Dedifferentiated amniotic fluid mesenchymal stem cell (primary cell): Measurements from ENCODE around the gene PPP1R26.

Experiments used
- DNase-seq: peaks from one replicate; pipeline ENCODE4 v3.0.0-alpha.2; 2016; ENCODE audit errors: extremely low spot score

Gene PPP1R26

DNA sequence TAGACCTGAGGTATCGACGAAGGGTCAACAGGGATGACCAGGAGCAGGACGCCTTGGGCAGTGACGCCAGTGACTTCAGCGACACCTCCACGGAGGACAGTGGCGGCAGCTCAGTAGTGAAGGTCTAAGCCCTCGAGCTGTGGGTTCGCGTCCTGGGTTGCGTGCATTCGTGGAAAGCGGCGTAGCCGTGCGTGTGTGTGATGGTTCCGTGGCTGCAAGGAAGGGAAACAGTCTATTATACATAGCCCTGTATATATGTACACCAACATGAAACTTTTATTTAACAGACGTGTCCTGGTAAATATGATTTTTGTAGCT lies 8.4 kb downstream of the PPP1R26 start:
- DNase-seq, result no peak

GRCh38 chr9:135488527-135488926 lies 8.9 kb downstream of the PPP1R26 start:
- DNase-seq, result no peak

DNA sequence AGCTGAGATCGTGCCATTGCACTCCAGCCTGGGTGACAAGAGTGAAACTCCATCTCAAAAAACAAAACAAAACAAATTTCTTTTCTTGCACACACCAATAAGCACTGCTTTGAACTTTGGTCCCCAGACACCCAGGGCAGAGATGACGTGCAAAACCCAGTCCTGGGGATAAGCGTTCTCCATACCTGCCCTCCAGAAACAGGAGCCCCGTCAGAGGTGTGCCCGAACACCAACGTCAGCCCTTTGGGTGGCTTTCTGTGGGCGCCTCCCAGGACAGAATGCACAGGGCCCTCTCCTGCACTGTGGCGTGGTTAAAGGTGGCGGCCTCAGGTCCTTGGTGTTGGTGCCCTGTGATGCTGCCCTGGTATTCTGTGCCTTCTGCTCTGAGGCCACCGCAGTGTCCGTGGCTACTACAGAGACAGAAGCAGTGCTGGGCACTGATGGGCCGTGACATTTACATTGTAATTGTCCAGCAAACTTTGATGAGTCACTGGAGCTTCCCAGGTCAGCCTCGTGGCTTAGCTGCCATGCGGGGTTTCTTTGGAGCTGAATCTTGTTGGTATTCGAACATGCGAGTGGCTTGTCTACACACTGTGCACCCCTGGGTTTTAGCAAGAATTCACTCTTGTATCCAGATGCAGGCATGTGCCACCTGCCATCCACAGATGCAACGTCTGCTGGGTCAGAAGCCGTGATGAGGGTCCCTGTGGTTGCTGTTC lies 9.8 kb downstream of the PPP1R26 start:
- no peak for DNase-seq

DNA sequence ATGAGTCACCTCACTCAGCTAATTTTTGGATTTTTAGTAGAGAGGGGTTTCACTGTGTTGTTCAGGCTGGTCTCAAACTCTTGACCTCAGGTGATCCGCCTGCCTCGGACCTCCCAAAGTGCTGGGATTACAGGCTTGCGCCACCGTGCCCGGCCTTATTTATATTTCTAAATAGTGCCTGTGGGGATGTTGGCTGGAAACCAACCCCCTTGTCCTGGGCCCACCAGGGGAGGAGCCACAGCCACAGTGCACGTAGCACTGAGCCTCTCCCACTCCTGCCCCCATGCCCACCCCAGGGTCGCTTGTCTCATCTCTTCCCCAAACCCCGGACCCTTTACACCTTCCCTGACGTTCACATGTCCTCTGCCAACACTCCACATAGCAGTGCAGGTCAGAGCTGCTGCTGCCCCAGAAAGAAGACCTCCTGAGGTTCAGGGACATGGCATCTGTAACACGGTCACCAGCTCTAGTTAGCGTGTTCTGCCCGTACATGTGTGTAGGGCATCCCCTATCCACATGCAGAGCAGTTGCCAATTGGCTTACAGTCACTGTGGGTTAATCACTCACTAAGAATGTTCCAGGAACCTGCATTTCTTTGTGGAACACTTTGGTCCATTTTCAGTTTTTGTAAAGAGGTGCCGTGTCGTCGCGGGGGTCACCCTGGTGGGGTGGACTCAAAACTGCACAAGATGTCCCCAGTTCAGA lies 10.7 kb downstream of the PPP1R26 start:
- no peak for DNase-seq

- no peak for DNase-seq
Measured at GRCh38 chr9:135490980-135491464, 11.4 kb downstream of the PPP1R26 start.

- DNase-seq, result no peak
Measured at GRCh38 chr9:135491764-135492163, 12.2 kb downstream of the PPP1R26 start.

- DNase-seq, result no peak
Measured at GRCh38 chr9:135492886-135493669, 13.5 kb downstream of the PPP1R26 start.

DNA sequence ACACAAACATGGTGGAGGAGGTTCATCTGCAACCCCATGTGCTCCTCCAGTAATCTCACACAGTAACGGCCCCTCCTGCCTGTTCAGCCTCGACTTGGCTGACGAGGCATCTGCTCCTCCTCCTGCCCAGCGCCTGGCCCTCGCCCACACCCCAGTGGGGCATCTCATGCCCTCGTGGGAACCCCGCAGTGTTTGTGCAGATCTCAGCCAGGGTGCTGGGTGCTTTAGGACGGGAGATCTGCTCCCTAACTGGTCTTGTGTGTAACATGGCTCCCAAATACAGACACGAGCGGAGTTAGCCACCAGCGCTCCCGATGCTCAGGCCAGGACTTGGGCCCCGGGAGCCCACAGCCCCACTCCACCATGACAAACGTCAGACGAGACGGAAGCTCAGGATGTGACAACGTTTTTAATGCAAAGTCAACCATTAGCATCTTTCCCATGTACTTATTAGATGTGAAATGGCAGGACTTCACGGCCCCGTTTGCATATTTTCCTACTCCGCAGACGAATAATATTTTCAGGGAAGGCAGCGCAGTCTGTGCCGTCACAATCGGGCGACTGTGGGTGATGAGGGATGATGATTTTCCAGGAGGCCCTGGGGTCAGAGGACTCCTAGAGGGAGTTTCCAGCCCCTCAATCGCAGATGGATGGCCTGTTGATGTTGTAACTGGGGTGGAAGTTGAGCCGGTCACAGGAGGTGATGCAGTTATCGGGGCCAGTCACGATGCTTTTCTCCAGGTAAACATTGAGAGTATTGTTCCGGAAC lies 15.4 kb downstream of the PPP1R26 start:
- DNase-seq, result no peak

DNA sequence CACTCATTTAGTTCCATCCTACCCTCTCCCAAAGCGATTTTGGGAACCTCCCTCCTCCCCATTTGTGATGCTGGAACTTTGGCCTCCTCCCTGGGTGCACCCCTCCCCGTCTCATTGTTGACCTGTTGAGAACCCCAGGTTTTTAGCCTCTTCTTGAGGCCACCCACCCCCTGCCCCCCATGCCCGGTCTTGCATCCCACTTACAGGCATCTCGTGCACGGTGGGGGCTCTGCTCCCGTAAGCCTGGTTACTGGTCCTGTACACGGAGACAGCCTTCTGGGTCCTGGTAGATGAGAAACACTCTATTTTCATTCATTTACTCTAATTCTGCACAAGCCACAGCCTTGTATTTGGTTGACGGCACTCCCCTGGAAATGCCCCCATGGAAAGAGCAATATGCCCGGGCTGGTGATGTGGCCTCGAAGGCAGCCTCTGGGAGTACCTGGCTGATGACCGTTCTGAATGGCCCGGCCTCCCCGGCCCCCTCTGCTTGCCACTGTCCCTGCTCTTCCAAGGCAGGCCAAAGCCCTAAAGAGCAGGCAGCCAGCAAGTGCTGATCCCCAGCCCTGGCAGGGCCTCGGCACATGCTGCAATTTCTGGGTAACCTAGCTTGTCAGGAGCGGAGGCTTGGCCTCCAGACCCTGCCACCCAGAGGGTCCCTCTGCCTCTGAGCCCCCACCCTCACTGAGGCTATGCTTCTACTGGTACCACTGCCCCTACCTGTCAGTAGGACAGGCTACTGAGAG lies 19.0 kb downstream of the PPP1R26 start:
- DNase-seq, result no peak

- peak; percentile 84 for DNase-seq
Measured at GRCh38 chr9:135499326-135500070, 19.9 kb downstream of the PPP1R26 start.

DNA sequence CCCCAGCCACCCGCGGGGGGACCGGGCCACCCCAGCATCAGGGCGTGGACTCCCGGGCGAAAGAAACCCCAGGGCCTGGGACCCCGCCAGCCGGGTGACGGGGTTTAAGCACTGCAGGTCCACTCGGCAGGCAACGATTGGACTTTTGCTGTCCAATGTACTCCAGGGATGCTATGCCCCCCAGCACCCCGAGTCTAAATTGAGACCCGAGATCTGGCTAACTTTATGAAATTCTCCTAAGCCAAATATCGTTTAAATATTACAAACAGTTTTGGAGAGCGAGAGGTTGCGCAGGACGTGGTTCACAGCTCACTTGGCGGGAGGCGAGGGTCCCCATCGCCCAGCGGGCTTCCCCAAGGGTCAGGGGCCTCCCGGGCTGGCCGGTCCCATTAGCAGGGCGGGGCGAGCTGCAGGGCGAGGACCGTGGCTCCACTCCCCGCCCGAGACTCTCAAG lies 20.5 kb downstream of the PPP1R26 start:
- DNase-seq, result peak; percentile 18

- DNase-seq, result peak; percentile 67
Measured at GRCh38 chr9:135500525-135501260, 21.1 kb downstream of the PPP1R26 start, which contains the start of gene MRPS2. Gene MRPS2, plus strand, starts transcription at chr9:135500682. Its CDS starts 29 bp downstream, at chr9:135500711.

GRCh38 chr9:135501261-135502167 lies 21.9 kb downstream of the PPP1R26 start:
- no peak for DNase-seq

DNA sequence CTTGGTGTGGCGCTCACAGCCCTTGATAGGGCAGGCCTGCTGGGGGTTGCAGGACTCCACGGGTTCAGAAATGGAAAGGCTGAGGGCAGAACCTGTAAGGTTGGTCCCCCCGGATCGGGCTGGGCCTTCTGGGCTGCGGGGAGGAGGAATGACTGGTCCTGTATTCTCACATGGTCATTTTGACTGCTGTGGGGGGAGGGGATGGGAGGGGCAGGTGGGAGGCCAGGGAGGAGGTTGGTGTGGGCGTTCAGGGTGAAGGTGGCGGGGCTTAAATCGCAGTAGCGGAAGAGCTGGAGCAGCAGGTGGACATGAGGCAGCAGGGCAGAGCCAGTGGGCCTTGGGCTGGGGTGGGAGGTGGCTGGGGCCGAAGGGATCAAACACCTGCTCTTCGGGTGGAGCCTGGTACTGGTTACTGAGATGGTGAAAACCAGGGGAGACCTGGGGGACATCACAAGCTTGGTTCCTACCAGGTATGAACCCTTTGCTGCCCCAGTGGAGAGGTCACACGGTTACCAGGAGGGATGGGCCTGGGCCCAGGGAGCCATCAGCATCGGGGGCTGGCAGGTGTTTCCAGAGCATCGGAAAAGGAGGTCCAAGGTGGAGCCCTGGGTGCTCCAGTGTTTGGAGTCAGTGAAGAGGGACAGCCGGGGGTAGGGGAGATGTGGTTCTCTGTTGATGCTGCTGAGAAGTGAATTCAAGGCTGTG lies 22.7 kb downstream of the PPP1R26 start:
- no peak for DNase-seq

DNA sequence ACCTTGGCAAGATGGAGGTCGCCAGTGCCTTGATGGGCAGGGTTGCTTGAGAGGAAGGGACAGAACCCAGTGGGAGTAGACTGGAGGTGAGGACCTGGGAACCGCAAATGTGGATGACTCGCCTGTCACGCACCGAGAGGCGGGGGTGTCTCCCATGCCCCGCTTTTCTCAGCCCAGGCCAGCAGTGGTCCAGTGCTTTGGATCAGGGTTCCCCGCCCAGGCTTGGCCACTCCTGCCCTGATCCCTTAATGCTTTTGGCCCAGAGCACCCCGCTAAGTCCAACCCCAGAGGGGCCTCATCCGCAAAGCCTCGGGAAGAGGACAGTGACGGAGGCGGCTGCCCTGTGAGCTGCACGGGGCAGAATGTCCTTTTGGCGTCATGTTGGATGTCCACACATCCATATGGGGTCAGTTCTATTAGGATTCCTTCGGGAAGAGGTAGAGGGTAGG lies 23.3 kb downstream of the PPP1R26 start:
- no peak for DNase-seq

- DNase-seq, result no peak
Measured at GRCh38 chr9:135503371-135504261, 24.0 kb downstream of the PPP1R26 start.
